BLaER1 (cell line): ENCODE data around the gene OGDH.

Source experiments
- H3K27ac ChIP-seq: shearing (Covaris generic); formaldehyde crosslinking; 2 replicates; pipeline ENCODE4 v1.8.1; 2022
- H3K27me3 ChIP-seq: shearing (Covaris generic); formaldehyde crosslinking; 2 replicates; pipeline ENCODE4 v1.8.1; 2022
- H3K36me3 ChIP-seq: shearing (Covaris generic); formaldehyde crosslinking; 2 replicates; pipeline ENCODE4 v1.8.1; 2022
- H3K4me1 ChIP-seq: shearing (Covaris generic); formaldehyde crosslinking; 2 replicates; pipeline ENCODE4 v1.8.1; 2022
- H3K4me2 ChIP-seq: shearing (Covaris generic); formaldehyde crosslinking; 2 replicates; pipeline ENCODE4 v1.8.1; 2022
- H3K4me3 ChIP-seq: shearing (Covaris generic); formaldehyde crosslinking; 2 replicates; pipeline ENCODE4 v1.8.1; 2022
- H3K9ac ChIP-seq: shearing (Covaris generic); formaldehyde crosslinking; 2 replicates; pipeline ENCODE4 v1.8.1; 2022
- H3K9me3 ChIP-seq: shearing (Covaris generic); formaldehyde crosslinking; 2 replicates; pipeline ENCODE4 v1.8.1; 2022
- H4K20me1 ChIP-seq: shearing (Covaris generic); formaldehyde crosslinking; 2 replicates; pipeline ENCODE4 v1.8.1; 2022
- Cebpa-rat ChIP-seq: shearing (Covaris generic); IDR thresholded peaks from 2 replicates; pipeline ENCODE4 v1.8.1; 2022

The OGDH gene

GRCh38 chr7:44599222-44599621 is 7.2 kb upstream of the OGDH start:
- no peaks in the 10 kb centered on the region for H3K9me3 ChIP-seq
- no peak overlapping the region for H3K4me3 ChIP-seq
- no peak overlapping the region for H3K9ac ChIP-seq
- TF ChIP-seq Cebpa-rat = no peak
- H3K36me3 ChIP-seq = no peaks in the 10 kb centered on the region
- peaks cover 19% of the 10 kb centered on the region for H3K4me1 ChIP-seq
- H3K27ac ChIP-seq = no peak overlapping the region
- no peaks in the 10 kb centered on the region for H3K27me3 ChIP-seq
- no peaks in the 10 kb centered on the region for H4K20me1 ChIP-seq
- no peak overlapping the region for H3K4me2 ChIP-seq

GRCh38 chr7:44602576-44602910 is 3.9 kb upstream of the OGDH start:
- no peak for TF ChIP-seq Cebpa-rat
- H3K4me1 ChIP-seq = peaks cover 18% of the 10 kb centered on the region
- H3K27me3 ChIP-seq = no peaks in the 10 kb centered on the region
- no peak overlapping the region for H3K27ac ChIP-seq
- no peaks in the 10 kb centered on the region for H3K9me3 ChIP-seq
- no peak overlapping the region for H3K9ac ChIP-seq
- H3K4me3 ChIP-seq = no peak overlapping the region
- H4K20me1 ChIP-seq = no peaks in the 10 kb centered on the region
- no peaks in the 10 kb centered on the region for H3K36me3 ChIP-seq
- H3K4me2 ChIP-seq = no peak overlapping the region

GRCh38 chr7:44603193-44603592 is 3.2 kb upstream of the OGDH start:
- no peaks in the 10 kb centered on the region for H3K9me3 ChIP-seq
- no peak overlapping the region for H3K27ac ChIP-seq
- no peak overlapping the region for H3K4me2 ChIP-seq
- no peaks in the 10 kb centered on the region for H3K36me3 ChIP-seq
- H4K20me1 ChIP-seq = no peaks in the 10 kb centered on the region; the same call in 1 of the 2 replicates
- no peak overlapping the region for H3K9ac ChIP-seq
- H3K4me3 ChIP-seq = no peak overlapping the region
- H3K27me3 ChIP-seq = no peaks in the 10 kb centered on the region
- TF ChIP-seq Cebpa-rat = no peak
- H3K4me1 ChIP-seq = peaks cover 24% of the 10 kb centered on the region

GRCh38 chr7:44604941-44605340 is 1.5 kb upstream of the OGDH start:
- Histone ChIP-seq H3K9ac (no peak overlapping the region), H3K4me3 (no peak overlapping the region), H3K27ac (no peak overlapping the region), H4K20me1 (peaks cover 12% of the 10 kb centered on the region), H3K27me3 (no peaks in the 10 kb centered on the region), H3K4me1 (peaks cover 41% of the 10 kb centered on the region), H3K4me2 (no peak overlapping the region), H3K9me3 (no peaks in the 10 kb centered on the region), H3K36me3 (no peaks in the 10 kb centered on the region)
- TF ChIP-seq Cebpa-rat = no peak

- H3K9ac ChIP-seq = peak overlapping the region; percentile 82
- H3K27ac ChIP-seq = peak overlapping the region; percentile 76
- H3K4me2 ChIP-seq = peak overlapping the region; percentile 88
- no peaks in the 10 kb centered on the region for H3K36me3 ChIP-seq
- H3K4me1 ChIP-seq = peaks cover 37% of the 10 kb centered on the region
- no peaks in the 10 kb centered on the region for H3K9me3 ChIP-seq
- H3K27me3 ChIP-seq = no peaks in the 10 kb centered on the region
- peak overlapping the region; percentile 77 for H3K4me3 ChIP-seq
- TF ChIP-seq Cebpa-rat = no peak
- H4K20me1 ChIP-seq = peaks cover 37% of the 10 kb centered on the region
These were observed 978 bp downstream of the OGDH start for GRCh38 chr7:44607141-44608068.

GRCh38 chr7:44608916-44609648 is 2.7 kb downstream of the OGDH start:
- peak overlapping the region; percentile 88 for H3K4me2 ChIP-seq
- no peak overlapping the region for H3K4me3 ChIP-seq
- no peak for TF ChIP-seq Cebpa-rat
- no peaks in the 10 kb centered on the region for H3K36me3 ChIP-seq
- H3K9me3 ChIP-seq = no peaks in the 10 kb centered on the region
- peaks cover 54% of the 10 kb centered on the region for H4K20me1 ChIP-seq
- no peak overlapping the region for H3K27ac ChIP-seq
- H3K4me1 ChIP-seq = peaks cover 34% of the 10 kb centered on the region
- H3K9ac ChIP-seq = no peak overlapping the region
- no peaks in the 10 kb centered on the region for H3K27me3 ChIP-seq

- H3K27me3 ChIP-seq = no peaks in the 10 kb centered on the region
- no peak overlapping the region for H3K27ac ChIP-seq
- H3K9me3 ChIP-seq = no peaks in the 10 kb centered on the region
- H4K20me1 ChIP-seq = peaks cover 57% of the 10 kb centered on the region
- no peak for TF ChIP-seq Cebpa-rat
- peak overlapping the region; percentile 88; the same call in 1 of the 2 replicates for H3K4me2 ChIP-seq
- H3K4me1 ChIP-seq = peaks cover 34% of the 10 kb centered on the region
- H3K36me3 ChIP-seq = no peaks in the 10 kb centered on the region
- no peak overlapping the region for H3K4me3 ChIP-seq
- no peak overlapping the region for H3K9ac ChIP-seq
These were observed 3.4 kb downstream of the OGDH start for GRCh38 chr7:44609829-44610228.

- H3K27ac ChIP-seq = no peak overlapping the region
- peaks cover 8% of the 10 kb centered on the region for H3K36me3 ChIP-seq
- no peak for TF ChIP-seq Cebpa-rat
- H3K9me3 ChIP-seq = no peaks in the 10 kb centered on the region
- H4K20me1 ChIP-seq = peaks cover 85% of the 10 kb centered on the region
- no peak overlapping the region for H3K4me2 ChIP-seq
- H3K9ac ChIP-seq = no peak overlapping the region
- no peak overlapping the region for H3K4me3 ChIP-seq
- H3K4me1 ChIP-seq = no peaks in the 10 kb centered on the region
- no peaks in the 10 kb centered on the region for H3K27me3 ChIP-seq
These were observed 8.8 kb downstream of the OGDH start for GRCh38 chr7:44615149-44615611.

- Histone ChIP-seq H3K36me3 (peaks cover 8% of the 10 kb centered on the region), H3K9ac (no peak overlapping the region), H3K4me3 (no peak overlapping the region), H3K4me2 (no peak overlapping the region), H3K4me1 (no peaks in the 10 kb centered on the region), H3K27ac (no peak overlapping the region), H3K9me3 (no peaks in the 10 kb centered on the region), H3K27me3 (no peaks in the 10 kb centered on the region), H4K20me1 (peaks cover 85% of the 10 kb centered on the region)
- TF ChIP-seq Cebpa-rat = no peak
These were observed 9.4 kb downstream of the OGDH start for GRCh38 chr7:44615793-44616192.

GRCh38 chr7:44616545-44616944 is 10.1 kb downstream of the OGDH start:
- Histone ChIP-seq H3K9ac (no peak overlapping the region), H3K27me3 (no peaks in the 10 kb centered on the region), H3K4me1 (no peaks in the 10 kb centered on the region), H3K4me3 (no peak overlapping the region), H3K4me2 (no peak overlapping the region), H3K36me3 (peaks cover 8% of the 10 kb centered on the region), H3K9me3 (no peaks in the 10 kb centered on the region), H3K27ac (no peak overlapping the region), H4K20me1 (peaks cover 85% of the 10 kb centered on the region)
- TF ChIP-seq Cebpa-rat = no peak
